HG02840 (cell line): Measurements from ENCODE around the gene ETS1.

Experiments used
- ATAC-seq: cut with Tn5 transposase; IDR thresholded peaks from one replicate; pipeline ENCODE4 v1.9.1; 2021; ENCODE audit warnings: mild to moderate bottlenecking, moderate library complexity, moderate number of reproducible peaks; ENCODE audit not compliant: unreplicated experiment, low FRiP score

The ETS1 gene

DNA sequence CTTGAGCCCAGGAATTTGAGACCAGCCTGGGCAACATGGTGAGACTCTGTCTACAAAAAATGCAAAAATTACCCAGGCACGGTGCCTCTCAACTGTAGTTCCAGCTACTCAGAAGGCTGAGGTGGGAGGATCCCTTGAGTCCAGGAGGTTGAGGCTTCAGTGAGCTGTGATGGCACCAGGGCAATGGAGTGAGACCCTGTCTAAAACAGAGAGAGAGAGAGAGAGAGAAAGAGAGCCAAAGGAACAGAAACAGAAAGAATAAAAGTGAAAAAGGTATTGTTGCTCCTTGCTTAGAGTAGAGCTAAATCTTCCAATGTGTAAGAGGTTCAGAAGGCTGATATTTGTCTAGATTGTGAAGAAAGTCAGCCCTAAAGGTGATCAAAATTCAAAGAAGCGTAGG is 8.9 kb upstream of the ETS1 start:
- ATAC-seq = no peak

DNA sequence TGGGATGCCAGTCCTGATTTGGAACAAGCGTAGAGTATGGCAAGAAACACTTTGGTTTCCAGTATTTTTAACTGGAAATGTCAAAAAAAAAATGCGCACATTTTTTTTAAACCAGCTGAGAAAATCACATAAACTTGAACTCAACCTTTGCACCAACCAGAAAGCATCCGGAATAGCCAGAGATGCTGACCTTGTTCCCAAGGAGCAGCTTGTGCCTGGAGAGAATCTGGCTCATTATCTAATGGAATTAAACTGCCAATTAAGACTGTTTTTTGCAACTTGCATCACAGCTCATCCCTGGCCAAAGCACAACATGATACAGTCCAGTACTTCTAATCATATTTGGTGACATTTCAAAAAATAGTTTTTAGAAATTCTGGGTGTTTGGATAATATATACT is 8.4 kb upstream of the ETS1 start:
- ATAC-seq = no peak

DNA sequence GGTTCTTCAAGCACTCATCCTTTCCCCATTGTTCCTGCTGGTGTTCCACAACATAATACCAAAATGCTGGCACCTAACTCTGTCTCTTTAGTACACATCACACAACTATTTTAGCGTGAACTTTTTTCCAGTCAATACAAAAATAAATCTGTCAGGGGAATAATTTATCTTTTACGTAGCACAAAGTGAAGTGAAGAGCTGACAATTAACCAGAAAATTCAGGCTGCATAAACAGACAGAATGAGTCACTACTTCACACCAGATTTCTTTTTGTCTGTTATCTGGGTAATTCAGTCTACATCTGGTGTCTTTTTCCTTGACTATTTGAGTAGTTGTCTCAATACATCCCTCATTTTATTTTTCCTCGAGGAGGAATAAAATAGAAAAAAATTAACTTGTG is 7.9 kb upstream of the ETS1 start:
- ATAC-seq = no peak

DNA sequence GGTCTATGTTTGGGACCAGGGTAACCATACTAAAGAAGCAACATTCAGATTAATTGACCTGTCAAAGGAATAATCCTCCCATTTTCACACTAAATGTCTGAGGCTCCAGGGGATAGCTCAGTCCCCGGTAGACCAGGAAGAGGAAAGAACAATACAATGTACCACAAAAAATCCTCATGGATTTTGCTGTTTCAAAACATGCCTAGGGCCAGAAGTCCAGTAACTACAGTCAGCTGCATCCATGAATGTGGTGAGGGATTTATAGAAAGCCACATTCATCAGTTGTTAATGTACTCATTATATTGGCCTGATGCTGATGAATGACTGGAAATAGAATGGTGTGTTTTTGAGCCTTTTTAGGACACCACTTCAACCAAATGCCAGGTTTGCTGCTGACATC is 6.9 kb upstream of the ETS1 start:
- no peak for ATAC-seq

DNA sequence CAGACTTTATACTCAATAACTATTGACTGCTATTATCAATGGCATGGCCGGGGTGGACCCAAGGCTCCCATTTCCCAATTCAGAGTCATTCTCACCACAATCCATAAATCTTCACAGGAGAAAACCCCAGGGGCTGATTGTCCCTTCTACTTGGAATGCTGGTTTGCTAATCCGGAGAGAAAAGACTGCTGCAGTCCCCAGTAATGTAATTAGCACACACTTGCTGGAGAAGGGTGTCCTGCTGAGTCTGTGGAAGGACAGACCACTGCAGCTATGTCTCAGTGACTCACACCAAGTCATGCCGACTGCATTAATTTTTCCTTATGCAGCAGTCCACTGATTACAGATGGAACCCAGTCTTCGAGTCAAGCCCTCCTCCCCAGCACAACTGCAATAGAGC is 5.9 kb upstream of the ETS1 start:
- no peak for ATAC-seq

DNA sequence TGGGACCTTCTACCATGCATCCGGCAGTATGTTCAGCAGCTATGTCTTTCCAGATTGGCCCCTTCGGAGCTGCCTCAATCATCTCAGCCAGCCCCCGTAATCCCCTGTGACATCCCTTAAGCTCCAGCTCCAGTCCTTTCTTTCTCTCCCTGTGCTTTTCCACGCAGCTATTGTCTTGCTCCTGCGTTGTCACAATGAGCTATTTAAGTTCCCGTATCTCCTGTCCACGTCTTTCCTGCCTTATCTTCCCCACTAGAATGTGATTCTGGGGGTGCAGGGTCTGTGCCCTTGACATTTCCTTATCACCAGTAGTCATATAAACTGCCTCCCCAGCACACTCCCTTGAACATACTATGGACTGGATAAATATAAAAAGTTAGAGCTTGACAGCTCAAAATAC is 5.1 kb upstream of the ETS1 start:
- ATAC-seq = no peak

DNA sequence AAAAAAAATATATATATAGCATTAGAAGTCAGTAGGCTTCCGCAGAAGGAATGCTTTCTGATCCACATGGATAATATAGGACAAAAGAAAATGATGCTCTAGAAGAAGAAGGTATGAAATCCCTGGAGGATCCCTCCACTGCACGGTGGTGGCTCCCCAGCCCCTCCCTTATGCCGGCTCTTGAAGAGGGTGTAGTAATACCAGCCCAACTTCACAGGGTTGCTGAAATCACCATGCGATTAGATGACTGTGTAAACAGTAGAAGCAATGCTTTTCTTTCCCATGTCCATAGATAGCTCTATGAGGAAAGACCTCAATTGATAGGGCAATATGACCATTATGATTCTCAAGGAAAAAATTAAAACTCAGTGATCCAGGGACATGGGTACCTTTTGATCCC is 3.2 kb upstream of the ETS1 start:
- no peak for ATAC-seq

DNA sequence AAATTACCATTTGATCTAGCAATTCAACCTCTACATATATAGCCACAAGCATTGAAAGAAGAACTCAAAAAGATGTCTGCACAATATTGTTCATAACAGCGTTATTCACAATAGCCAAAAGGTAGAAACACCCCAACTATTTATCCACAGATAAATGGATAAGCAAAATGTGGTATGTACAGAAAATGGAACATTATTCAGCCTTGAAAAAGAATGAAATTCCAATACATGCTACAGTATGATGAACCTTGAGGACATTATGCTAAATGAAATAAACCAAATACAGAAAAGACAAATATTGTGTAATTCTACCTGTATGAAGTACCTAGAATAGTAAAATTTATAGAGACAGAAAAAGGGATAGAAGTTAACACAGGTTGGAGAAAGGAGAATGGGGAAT is 2.6 kb upstream of the ETS1 start:
- no peak for ATAC-seq

DNA sequence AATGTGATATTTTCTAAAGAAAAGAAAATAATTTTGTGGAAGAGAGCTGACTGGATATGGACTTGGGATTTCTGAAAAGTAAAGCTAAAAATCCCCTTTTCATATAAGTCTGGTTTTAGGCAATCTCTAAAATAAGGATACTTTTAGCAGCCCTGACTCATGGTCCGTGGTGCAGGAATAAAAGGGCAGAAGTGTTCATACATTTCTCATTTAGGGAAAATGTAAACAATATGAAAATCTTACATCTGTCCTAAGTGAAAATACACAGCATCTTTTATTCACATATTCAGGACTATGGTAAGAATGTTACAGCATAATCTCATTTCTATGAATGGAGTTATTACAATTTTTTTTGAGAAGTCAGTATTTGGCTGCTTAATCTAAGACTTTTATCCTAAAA is 735 bp upstream of the ETS1 start:
- ATAC-seq = no peak

DNA sequence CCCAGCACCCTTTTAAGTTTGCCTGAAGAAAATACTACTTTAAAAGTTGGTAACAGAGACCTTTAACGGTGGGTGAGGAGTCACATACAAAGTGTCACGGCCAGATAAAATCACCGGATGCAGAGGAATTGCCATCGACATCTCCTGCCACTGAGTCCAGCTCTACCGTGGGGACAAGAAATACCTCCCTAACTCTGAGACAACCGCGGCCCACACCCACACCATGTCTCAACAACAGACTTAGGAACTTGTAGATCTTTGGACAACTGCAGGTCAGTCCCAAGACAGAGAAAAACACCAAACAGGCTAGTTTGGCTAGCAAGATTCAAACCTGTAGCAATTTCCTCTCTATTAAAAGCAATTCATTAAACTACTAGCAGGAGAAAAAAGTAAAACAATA is 669 bp downstream of the ETS1 start:
- no peak for ATAC-seq

DNA sequence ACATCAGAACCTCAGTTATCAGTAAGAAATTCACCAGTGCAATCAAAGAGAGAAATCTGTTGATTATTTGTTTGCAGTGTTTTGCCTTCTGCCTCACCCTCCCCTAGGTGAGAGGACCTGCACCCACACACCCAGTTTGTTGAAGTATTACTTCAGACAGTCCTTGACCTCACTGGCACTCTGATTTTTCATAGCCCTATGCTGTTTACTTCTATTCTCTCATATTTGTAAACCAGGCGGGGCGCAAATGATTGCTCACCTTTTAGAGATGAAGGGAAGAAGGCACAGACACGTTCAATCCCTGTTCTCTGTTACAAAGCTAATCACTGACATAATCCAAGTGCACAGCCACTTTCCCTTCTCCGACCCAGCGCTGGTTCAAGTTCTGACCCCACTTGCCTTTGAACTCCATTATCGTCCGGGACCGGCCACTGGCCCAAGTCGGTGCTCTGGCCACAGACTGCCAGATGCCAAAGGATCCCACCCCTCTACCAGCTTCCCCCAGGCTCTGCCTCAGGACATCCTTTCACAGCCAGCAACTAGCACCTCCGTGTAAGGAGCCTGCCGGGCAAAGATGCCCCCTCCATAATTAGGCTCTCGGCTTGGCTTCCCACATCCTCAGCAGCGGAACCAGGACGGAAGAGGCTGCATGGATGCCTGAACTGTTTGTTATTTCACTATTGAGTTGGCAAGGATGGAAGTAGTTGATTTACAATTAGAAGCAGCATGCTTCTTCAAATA is 1.7 kb downstream of the ETS1 start:
- ATAC-seq = no peak

DNA sequence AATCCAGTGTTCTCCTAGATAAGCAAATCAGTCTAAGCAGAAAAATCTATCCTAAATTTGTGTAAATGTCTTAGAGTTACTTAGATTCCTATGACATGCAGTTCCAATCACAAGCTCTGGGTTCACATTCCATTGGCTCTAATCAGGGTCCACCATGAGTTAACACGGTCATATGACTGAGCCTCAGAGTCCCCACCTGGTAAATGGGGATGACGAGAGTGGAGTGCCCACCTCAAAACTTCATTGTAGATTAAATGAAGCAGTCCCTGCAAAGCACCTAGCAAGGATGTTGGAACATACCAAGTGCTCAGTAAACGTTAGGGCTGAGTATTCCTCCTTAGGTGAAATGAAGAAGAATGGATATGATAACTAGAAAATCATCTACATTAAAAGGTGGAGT is 3.1 kb downstream of the ETS1 start:
- ATAC-seq = no peak

DNA sequence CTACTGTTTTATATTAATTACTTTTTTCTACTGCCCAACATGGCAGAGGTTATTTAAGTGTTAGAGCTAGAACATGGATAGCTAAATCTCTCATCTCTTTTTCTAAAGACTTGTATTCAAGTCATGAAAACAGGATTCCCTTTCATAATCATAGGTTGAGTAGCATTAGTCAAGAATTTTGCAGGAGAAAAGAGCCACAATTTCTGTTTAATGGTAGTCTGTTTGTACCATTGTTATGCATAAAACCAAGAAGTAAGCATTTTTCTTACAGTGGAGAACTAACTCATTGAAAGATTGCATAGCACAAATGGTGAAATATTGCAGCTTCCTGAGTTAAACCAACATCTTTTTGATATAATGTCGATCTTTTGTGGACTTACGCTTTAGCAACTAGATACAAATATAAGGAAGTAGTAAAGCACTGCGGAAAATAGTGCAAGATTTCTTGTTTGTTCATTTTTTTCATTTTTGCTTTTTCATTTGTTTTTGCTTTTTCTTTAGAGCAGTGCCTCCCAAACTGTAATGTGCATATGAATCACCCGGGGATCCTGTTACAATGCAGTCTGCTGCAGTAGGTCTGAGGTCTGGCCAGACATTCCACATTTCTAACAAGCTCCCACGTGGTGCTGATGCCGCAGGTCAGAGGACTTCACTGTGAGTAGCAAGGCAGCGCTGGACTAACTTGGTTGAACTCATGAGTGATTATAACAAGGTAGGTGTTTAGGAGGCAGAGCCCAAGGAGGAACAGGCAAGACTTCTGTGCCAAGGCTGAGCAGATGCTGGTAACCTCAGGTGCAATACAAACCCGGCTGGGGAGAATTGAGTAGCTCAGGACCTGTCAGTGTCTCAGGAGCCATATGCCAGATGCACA is 4.6 kb downstream of the ETS1 start:
- no peak for ATAC-seq

DNA sequence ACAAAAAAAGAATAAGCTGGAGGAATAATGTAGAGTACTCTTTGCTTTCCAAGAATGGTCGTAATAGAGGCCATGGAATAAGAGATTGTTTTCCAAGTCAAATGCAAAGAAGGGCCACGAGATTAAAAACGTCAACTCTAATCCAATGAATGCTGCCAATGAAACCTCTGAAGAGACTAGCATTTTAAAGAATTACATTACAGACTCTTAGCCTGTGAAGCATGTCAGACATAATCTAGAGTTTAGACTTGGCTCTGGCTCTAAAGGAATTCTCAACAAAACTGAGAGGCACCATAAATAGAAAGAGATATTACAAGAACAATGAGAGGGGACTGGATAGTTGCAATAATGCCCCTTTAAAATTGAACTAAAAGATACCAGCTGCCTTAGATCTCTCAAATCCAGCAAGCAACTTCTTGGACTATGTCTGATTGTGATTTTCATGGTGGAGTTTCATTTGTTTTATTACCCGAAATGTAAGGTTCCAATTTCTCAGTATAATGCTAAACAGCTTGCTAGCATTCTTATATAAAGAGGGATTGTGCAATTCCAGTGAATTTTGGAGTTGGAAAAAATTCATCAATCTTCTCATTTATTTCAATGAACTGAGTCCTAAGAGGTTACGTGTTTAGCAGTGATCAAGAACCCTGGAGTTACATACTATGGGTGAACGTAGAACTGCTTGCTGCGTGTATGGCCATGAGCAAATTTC is 5.6 kb downstream of the ETS1 start:
- no peak for ATAC-seq

DNA sequence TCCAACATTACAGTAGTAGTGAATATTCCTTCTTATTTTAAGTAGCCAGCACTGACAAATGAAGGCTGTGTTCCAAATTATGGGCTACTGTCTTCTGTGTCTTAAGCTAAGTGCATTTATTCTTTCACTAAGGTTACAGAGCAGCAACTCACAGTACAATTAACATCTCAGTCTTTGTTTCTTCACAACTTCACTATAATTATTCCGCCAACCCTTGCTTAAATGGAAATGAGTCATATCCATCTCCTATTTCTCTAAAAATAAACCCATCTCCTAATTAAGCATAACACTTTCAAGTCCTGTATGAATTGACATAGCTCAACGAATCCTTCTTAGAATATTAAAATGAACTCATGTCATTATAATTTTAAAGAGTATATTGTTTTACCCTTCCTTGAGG is 6.7 kb downstream of the ETS1 start:
- no peak for ATAC-seq

DNA sequence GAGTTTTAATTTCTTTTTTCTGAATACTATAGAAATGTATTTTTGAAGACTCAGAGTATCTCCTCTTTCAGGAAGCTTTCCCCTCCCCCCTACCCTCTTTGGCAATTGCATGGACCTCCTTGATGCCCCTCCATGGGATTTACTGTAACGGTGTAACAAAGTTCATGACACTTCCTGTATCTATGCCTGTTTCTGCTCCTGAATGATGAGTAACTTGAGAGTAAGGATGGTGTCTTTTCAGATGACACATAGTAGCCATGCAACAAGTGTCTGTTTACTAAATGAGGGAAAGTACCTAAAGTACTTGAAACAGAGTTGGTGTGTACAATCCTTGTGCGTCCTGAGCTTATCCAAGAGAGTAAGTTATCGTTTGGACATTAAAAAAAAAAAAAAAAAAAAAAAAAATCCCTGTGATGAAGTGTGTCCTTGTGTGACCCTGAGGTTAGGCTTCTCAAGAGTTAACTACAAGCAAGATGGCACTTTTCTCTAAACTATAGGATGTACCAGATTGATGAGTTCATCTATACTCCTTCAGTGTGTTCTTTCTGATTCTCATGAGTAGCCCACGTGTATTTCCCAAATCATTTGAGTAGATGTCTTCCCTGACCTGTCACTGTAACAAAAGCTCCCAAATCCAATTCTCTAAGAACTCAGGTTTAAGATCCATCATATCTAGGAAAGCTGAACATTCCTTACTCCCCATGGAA is 7.4 kb downstream of the ETS1 start:
- no peak for ATAC-seq

DNA sequence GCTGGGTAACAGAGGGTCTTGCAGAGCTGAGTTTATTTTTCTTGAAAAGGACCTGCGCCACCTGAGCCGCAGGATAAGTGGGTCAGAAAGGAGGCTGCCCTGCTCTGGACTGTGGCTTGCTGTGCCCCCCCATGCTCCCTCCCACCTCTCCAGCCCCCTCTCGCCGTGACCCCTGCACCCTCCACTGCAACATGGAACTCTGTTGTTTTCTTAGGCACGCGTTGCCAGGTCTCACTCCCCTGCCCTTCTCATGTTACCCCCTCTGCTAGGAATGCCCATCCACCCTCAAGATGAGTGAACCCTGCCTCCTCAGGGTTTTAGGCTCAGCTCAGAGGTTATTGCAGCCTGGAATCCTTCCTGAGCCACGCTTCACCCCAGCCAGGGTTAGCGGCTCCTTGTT is 10.8 kb downstream of the ETS1 start:
- ATAC-seq = no peak

DNA sequence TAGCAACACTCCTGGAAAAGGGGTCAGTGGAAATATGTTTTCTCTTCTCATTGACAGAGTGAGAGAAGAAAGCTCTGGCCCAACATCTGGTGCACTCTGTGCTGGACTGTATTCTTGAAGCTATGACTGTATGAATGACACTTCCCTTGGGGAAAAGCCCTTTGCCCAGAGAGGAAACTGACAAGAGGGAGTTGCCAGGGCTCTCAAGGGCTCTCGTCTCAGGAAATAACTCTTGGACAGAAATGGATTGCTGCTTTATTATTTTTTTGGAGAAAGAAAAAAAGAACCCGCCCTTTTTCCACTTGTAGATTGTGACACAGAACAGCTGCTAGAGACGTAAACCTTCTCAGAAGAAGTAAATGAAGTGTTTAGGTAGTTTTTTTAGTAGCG is 11.4 kb downstream of the ETS1 start:
- ATAC-seq = no peak

DNA sequence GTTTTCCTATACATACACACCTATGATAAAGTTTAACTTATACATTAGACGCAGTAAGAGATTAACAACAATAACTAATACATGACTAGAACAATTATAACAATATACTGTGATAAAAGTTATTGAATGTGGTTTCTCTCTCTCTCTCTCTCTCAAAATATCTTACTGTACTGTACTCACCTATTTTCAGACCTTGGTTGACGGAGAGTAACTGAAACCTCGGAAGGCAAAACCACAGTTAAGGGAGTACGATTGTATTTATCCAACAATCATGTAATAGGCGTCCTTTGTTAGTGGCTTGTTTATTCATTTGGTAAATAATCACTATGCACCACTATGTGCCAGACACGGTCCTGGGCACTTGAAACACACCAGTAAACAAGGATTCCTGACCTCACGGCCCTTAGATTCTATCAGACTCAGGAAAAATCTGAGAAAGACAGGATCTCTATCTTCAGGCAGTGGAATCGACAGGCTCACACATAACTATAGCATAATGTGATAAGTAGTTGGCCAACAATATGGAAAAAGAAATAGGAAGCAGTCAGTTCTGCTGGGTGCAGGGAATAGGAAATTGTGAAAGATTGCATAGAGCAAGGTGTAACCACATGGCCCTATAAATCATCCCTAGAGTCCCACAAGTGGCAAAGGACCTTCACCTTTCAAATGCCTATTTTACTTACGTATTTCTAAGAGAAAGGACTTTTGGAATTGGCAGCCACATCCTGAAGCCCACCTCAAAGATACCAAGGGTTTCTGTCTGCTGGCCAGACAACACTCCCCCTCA is 12.0 kb downstream of the ETS1 start:
- ATAC-seq = no peak

DNA sequence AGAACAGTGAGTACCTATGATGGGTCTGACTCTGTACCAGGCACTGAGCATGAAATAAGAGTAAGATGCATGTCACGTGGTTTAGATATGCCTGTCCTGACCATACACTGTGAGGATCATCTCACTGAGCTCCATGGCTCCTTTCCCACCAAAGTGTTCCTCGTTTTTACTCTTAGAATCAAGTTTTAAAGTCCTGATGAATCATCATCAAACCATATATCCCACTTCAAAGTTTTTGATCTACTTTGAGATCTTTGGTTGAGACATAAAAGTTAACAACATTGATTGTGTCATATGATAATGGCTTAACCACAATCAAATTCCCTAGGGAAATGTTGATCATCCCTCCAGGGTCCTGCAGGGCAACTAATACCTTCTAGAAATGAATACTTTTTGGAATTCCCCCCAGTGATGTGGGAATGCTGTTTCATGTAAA is 12.8 kb downstream of the ETS1 start:
- no peak for ATAC-seq
